GM19193 (cell line): ENCODE measurements around the gene ISG20L2.

Experiments
- POLR2A ChIP-seq: IDR thresholded peaks from 4 replicates; pipeline ENCODE4 v1.6.1; 2011; ENCODE audit not compliant: insufficient read depth, insufficient read length; ENCODE audit errors: extremely low read depth

The ISG20L2 gene

DNA sequence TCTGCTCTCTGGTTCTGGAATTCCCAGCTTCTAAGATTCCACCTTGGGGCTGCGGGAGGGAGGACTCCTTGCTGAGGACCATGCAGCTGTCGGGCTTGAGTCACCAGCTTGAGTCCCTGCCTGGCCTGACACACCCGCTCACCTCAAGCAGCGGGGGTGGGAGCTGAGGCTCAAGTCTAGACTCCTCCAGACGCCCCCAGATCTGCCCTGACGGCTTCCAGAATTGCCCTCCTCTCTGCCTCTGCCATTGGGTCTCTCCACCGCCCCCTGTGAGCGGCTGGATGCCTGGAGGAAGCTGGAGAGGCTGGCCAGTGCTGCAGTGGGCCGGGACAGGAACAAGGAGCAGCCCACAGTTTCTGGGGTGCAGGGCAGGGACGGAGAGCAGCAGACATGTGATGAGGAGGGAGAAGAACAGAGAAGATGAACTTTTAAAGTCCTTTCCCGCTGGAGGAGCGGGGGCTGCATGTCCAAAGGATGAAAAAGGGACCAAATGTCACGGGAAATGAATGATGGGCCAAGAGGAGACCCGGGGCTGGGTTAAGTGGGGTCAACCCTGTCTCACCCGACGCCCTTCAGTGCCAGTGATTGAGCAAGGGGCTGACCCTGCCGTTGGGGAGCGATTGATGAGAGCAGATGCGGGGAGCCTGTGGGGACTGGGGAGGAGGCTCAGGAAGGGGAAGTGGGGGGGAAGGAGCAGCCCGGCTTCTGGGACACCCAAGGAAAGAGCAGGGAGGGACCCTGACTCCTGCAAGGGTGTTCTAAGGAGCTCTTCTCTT is 36.7 kb downstream of the ISG20L2 start:
- no peak for TF ChIP-seq POLR2A

DNA sequence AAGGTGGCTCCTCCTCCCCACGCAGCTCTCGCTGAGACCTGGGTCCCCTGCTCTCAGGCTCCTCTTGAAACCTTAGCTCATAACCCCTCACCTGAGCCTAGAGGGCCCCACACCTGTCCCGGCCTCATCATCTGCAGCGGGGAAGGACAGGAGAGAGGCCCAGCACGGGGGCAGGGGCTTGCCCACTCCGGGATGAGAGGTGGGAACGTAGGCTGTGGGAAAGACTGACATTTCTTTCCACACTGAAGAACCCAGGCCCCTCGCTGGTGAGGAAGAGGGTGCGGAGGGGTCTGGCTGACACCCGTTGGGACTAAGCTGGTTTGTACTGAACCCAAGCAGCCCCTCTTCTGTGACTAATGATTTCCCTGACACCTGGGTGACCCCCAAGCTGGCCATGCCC is 37.4 kb downstream of the ISG20L2 start:
- TF ChIP-seq POLR2A = no peak

DNA sequence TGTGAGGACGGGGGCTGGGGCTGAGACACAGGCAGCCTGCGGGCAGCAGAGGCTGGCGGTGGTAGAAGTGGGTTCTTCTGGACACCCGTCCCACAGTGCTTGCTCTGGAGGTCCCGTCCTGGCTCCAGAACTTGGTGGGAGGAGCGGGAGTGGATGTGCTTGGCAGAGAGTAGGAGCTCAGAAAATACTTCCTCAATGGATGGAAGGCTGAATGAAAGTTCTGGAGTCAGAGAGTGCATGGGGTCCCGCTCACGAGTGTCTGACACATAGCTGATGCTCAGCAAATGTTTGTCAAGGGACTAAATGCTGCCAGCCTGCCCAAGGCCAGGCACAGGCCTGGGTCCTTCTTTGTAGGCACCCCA is 37.9 kb downstream of the ISG20L2 start:
- TF ChIP-seq POLR2A = no peak

DNA sequence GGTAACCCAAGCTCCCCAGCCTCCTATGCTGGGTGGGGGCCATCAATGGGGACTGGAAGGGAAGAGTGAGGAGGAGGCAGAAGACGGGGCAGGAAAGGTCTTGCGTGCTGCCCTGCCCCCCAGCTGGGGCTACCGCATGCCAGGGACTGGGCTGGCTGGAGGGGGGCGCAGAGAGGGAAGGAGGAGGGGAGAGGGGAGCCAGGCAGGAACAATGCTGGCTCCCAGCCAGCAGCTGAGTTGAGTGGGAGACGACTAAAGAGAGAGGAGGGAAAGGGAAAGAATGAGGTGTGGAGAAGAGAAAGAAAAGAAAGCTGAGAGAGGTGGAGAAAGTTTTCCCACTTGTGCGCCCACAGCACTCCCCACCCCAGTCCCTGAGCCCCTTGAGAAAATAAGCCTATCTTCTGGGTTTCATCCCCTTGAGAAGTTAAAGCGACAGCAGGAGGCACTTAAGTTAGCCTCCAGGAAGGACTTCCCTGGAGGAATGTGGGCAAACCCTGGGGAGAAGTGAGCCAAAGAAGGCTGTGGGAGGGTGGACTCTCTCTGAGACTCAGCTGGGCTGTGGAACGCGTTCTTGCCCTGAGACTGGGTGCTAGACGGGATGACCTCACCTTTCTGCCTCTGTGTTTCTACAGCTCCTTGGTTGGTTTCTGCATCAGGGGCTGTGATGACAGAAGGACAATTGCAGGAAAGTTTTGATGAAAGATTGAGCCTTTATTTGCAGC is 38.5 kb downstream of the ISG20L2 start:
- no peak for TF ChIP-seq POLR2A

DNA sequence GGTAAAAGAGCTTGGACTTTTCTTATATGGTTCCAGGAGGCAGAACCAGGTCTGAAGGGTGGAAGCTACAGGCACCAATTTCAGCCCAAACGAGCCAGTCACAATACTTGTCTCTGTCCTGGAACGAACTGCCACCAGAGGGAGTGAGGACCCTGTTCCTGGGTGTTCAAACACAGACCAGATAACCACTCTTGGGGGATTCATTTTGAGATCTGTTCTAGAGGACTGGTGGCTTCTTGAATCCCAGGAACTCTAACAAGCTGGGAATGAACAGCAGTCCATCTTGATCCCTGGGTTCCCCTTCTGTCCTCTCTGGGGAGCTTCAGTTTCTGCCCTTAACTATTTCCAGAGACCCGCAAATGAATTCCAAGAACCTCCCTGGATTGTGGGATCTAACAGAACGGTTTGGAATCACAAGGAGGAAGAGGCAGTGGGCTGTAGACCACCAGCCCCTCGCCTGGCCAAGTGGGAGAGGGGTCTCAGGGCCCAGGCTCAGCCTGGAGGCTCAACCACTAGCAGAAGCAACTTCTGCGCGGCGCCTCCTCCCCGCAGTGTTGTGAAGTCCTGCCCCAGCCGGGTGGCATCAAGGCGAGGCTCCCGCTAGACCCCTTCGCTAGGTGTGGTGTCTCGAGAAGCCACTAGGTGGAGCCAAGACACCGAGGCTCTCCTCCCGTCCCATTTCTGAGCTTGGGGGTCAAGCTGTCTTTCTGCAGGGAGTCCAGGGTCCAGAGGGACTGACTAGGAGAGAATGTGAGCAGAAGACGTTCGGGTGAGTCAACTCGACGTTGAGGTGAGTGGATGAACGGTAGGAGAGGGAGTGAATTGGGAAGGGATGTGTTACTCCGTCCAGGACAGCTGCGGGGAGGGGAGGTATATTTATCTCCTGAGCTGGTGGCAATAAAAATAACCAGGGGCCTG is 39.3 kb downstream of the ISG20L2 start:
- no peak for TF ChIP-seq POLR2A

DNA sequence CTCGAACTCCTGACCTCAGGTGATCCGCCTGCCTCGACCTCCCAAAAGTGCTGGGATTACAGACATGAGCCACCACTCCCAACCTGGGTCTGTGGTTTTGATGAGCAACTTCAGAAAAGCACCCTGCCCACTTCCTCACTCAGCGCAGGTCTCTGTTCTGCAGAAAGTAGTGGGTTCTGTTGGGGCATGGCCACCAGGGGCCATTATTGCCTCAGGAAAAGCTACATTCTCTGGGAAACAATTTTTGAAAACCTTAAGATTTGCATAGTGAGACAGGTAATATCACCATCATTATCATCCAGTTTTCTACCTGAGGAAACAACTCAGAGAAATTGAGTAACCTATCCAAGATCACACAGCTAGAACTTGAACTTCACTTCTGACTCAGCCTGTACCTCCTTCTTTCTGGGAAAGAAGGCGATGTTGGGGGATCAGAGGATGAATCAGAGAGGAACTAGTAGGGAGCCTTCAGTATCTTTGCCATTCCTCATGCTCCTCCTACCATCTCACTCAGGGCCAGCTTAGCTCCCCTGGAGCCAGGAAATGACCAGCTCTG is 44.3 kb downstream of the ISG20L2 start:
- TF ChIP-seq POLR2A = no peak

DNA sequence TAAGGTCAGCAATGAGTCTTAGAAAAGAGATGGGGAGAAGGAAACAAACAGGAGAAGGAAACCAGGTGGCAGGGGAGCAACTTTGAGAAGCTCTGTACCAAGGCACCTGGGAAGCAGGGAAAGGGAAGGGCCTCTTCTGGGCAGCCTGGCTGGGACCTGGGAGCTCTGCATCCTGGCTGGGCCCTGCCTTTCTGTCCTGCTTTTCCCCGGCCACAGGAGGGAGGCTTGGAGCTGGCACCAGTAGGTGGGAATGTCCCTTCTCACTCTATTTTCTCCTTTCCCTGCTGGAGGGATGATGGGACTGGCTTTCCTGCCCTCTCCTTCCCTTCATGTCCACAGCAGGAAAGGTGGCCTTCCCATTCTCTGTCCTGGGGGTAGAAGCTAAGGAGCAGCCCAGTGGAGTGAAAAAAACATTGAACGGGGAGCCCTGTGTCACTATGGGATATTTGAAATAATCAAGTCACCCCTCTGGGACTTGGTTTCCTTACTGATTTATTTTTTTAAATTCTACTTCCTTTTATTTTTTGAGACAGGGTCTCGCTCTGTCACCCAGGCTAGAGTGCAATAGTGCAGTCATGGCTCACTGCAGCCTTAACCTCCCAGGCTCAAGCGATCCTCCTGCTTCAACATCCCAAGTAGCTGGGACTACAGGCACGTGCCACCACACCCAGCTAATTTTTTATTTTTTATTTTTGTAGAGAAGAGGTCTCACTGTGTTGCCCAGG is 46.2 kb downstream of the ISG20L2 start:
- TF ChIP-seq POLR2A = no peak

DNA sequence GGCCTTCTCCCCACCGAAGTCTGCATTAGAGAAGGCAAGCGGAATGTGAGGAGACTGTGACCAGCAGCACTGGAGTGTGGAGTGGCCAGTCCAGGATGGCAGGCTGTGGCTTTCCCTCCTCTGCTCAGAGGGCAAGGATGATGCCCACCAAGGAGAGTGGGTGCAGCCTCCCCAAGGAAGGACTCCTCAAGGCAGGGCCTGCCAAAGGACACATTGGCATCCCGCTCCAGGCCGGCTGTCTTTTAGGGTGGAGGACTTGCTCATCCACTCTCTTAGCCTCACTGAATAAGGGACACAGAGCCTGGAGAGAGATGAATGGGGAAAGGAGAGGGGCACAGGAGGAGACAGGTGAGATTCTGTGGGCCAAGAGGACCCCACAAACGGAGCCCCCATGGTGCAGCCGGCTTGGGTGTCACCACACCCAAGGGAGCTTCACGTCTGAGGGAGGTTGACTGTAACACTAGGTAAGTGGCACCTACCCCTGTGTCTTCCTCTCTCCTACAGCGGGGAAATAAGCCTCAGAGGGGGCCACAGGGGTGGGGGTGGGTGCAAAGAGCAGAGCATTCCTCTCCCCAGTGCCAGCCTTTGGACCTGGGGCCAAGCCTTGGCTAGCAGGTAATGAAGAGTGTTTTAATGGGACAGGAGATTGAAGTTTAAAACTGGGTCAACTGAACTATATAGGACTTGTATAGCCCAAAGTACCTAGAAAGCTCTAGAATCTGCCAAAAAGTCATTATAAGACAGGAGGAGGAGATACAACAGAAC is 47.2 kb downstream of the ISG20L2 start:
- no peak for TF ChIP-seq POLR2A

DNA sequence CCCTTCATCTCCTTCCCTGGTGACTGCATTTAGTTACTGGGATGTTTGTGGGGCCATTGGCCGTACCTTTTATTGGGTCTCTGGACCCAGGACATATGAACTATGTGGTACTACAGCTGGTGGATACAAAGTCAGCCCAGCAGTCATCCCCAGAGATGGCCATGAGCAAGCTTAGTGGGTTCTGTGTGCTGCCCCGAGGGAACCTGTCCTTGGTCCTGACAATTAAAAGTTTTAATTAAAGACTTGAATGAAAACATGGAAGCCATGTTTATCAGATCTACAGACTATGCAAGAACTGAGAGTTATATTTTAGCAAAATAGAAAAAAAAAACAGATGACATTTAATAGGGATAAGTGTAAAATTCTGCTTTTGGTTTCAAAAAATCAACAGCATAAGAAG is 48.5 kb downstream of the ISG20L2 start:
- TF ChIP-seq POLR2A = no peak

DNA sequence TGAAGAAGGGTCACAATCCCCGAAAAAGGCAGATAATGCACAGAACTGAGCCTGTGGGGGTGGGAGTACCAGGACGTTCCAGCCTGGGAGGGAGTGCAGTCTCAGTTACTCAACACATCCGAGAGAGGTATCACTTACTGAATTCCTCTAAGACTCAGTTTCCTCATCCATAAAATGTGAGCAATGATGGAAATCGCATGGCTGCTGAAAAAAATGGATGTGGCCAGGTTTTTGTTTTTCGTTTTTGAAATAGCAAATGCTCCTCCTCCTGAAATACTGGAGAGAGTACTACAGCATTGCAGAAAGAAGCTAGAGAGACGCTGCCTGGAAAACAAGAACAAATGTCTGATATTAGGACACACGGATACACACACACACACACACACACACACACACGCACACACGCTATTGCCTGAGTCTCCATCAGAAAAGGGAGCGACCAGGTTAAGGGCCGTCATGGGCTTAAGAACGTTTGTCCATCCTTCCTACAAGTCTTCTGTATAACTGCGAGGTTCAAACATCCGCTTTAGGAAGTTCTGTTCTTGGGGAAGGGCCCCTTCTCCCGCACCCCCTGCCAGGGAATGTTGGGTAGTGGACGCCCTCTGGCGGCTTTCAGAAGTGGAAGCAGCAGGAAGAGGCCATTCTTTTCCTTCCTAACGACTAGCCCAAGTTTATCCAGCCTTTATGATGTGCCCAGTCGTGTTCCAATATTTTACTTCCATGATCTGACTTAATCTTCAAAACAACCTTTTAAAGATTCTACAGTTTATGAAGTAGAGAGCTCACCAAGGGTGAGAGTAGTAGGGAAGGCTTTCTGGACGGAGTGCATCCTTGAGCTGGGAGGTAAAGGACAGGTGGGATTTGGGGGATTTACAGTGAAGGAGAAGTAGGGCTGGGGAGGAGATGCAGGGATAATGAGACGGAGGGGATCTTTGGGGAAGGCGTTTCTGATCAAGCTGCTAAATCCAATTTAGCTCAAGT is 50.7 kb downstream of the ISG20L2 start:
- TF ChIP-seq POLR2A = no peak

DNA sequence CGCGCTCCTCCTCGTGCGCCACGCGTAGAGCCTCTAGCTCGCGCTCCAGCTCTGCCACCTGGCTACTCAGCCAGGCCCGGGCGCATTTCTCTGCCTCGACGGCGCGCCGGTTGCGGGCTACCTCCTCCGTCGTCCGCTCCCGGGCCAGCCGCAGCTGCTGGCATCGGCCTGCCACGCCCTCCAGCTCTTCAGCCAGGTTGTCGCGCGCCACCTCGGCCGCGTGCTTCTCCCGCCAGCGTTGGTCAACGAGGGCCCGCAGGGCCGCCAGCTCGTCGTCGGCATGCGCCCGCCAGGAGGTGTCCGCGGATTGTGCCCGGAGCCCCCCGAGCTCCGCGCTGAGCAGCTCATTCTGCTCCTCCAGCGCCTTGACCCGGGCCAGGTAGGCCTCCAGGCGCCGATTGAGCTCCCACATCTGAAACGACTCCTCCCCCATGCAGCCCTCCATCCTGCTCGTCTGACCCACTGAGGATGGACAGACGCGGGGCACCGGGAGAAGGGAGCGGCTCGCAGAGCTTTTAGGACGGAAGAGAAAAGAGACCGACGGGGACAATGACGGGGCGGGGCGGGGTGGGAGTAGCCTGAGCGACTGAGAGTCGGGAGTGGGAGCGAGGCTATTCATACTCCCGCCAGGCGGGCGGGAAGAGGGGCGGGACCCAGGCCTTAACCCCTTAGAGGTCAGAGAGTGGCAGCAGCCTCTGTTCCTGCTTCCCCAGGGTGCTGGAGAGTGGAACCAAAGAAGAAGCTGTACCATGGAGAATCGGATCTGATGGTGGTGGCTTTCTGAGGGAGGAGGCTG is 51.5 kb downstream of the ISG20L2 start, which contains the start of gene NES:
TSS of gene NES (minus strand) at position 588 of the 796 bp plus-strand sequence. CDS start at position 445, 143 bp downstream.
- TF ChIP-seq POLR2A = no peak

DNA sequence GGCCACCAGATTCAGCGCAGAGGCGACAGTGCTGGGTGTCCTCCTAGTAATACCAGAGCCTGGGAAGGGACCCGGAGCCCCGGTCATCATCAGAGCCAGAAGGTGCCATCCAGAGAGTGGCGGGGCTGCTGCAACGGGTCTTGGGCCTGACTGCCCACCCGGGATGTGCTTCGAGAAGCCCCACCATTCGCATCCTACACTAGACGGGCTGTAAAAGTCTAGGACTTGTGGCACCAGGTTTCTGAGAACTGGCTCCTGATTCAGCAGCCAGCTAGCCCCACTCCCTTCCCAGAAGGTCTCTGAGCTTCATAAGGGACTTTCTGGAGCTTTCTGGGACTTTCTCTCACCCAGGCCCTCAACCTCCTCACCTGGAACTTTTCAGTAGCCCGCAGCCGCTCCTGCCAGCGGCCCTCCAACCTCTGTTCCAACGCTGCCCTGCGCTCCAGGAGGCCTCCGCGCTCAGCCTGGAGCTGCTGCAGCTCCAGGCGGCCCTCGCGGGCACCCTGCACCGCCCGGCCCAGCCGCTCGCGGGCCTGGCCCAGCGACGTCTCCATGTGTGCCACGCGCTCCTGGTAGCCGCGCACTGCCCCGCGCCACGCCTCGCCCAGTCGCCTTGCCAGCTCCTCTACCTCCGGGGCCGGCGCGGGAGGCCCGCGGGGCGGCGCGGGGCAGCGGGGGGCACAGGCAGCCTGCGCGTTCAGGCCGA is 52.3 kb downstream of the ISG20L2 start:
- TF ChIP-seq POLR2A = no peak
